GM18505 (cell line): ENCODE measurements around the gene CIROP.

ENCODE experiments used
- ATAC-seq: cut with Tn5 transposase; IDR thresholded peaks from one replicate; pipeline ENCODE4 v1.9.1; 2021; ENCODE audit not compliant: unreplicated experiment
- POLR2A ChIP-seq: IDR thresholded peaks from 4 replicates; pipeline ENCODE4 v1.6.1; 2011; ENCODE audit warnings: borderline replicate concordance; ENCODE audit not compliant: insufficient read depth, insufficient read length; ENCODE audit errors: extremely low read depth

Gene CIROP

GRCh38 chr14:23085458-23085857 lies 19.3 kb downstream of the CIROP start:
- no peak for ATAC-seq
- no peak for TF ChIP-seq POLR2A

GRCh38 chr14:23080474-23080873 lies 24.3 kb downstream of the CIROP start:
- no peak for ATAC-seq
- no peak for TF ChIP-seq POLR2A

- ATAC-seq = no peak
- TF ChIP-seq POLR2A = no peak
These were observed 25.1 kb downstream of the CIROP start for GRCh38 chr14:23079716-23080115.

GRCh38 chr14:23078692-23079116 lies 26.1 kb downstream of the CIROP start:
- no peak for TF ChIP-seq POLR2A
- no peak for ATAC-seq

DNA sequence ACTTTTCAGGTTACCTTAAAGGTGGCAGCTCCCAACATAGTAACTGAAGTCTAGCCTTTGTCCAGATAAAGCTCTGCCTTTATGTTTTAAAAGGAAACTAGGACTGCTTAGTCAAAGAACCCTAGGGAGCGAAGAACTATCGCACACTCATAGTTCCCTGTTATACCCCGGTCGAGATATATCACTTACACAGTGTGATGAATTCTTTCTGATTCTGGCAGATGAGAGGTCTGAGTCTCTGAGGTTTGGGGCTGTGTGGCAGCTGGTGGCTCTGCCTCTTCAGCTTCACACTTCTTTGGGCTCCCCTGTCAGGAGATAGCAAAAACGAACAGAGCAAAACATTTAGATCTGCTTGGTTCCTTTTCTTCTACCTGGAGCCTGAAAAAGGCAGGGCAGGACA lies 26.8 kb downstream of the CIROP start:
- no peak for ATAC-seq
- no peak for TF ChIP-seq POLR2A

DNA sequence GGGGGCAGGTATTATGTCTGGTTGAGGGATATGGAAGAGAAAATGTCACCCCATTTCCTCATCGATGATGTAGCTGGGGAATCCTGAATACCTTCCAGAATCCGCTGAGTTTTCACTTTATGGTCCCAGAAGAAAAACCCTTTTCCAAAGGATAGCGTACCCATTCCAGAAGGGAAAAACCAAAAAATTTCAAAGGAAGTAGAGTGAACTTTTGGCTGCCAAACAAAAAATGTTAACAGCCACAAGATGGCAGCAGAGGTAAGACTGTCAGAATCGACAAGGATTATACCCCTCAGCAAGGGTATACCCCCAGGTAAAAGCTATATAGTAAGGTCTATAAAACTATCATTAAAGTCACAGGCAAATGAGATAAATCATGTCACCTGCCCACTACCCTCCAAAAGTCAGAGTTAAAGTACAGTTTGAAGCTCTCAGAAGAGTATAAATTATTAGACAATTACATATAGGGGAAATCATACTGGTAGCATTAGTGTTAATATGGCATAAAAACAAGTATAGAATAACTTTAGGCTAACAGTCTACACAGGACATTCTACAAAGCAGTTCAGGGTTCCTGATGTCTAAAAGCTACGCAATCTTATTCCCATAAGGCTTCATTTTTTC lies 27.9 kb downstream of the CIROP start:
- no peak for ATAC-seq
- no peak for TF ChIP-seq POLR2A

GRCh38 chr14:23074906-23075305 lies 29.9 kb downstream of the CIROP start:
- no peak for TF ChIP-seq POLR2A
- ATAC-seq = no peak

- no peak for ATAC-seq
These were observed 32.8 kb downstream of the CIROP start for GRCh38 chr14:23071921-23072539.

DNA sequence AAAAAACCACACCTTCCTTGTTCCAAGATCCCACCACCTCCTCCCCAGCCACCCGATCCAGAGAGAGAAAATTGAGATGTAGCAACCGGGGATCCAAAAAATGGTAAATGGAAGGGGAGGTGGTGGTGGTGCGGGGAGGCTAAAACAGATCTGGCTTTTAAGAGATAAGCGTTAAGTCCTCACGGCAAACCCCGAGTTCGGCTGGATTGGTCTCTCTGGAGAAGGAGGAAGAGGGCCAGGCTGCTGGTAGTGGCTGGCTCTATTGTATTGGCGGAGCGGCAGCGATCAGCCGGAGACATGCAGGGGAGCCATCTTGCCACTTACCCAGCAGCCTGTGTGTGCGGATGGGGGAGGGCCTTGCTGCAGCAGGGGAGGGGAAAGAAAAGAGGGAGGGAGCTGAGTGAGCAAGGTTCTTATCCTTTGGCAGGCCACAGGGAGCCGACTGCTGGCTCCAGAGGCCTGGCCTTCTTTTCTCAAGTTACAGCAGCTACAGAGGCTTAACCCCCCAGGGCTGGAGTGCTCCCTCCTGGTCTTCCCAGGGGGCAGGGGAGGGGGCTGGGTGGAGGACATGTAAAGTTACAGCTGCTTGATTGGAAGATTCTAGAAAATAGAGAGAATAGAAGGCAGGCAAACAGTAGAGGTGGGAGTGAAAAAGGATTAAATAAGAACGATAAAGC lies 33.4 kb downstream of the CIROP start:
- no peak for ATAC-seq

More at GRCh38 chr14:23071921-23072539, 32.8 kb downstream of the CIROP start:
- TF ChIP-seq POLR2A = no peak

GRCh38 chr14:23070262-23071129 lies 34.3 kb downstream of the CIROP start:
- no peak for TF ChIP-seq POLR2A
- ATAC-seq = no peak

More for the DNA sequence above, 33.4 kb downstream of the CIROP start:
- TF ChIP-seq POLR2A = peak; percentile 83

DNA sequence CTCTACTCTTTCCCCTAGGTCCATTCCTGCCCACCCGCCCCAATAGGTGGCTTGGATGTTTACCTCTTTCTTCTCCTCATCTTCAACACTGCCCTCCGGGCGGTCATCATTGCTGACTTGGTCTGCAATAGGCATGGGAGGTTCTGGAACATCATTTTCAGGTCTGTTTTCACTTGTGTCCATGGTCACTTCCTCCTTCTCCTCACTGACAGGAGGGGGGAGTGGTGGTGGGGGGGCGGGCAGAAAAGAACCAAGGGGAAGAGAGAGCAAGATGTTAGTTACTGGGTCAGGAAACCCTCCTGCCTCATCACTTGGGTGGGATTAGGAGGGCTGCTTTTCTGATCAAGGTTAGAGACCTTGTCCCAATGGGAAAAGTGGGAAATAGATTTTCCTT lies 35.4 kb downstream of the CIROP start:
- ATAC-seq = no peak
- TF ChIP-seq POLR2A = no peak

GRCh38 chr14:23068789-23069412 lies 35.9 kb downstream of the CIROP start:
- peak; percentile 72 for ATAC-seq
- peak; percentile 11 for TF ChIP-seq POLR2A

DNA sequence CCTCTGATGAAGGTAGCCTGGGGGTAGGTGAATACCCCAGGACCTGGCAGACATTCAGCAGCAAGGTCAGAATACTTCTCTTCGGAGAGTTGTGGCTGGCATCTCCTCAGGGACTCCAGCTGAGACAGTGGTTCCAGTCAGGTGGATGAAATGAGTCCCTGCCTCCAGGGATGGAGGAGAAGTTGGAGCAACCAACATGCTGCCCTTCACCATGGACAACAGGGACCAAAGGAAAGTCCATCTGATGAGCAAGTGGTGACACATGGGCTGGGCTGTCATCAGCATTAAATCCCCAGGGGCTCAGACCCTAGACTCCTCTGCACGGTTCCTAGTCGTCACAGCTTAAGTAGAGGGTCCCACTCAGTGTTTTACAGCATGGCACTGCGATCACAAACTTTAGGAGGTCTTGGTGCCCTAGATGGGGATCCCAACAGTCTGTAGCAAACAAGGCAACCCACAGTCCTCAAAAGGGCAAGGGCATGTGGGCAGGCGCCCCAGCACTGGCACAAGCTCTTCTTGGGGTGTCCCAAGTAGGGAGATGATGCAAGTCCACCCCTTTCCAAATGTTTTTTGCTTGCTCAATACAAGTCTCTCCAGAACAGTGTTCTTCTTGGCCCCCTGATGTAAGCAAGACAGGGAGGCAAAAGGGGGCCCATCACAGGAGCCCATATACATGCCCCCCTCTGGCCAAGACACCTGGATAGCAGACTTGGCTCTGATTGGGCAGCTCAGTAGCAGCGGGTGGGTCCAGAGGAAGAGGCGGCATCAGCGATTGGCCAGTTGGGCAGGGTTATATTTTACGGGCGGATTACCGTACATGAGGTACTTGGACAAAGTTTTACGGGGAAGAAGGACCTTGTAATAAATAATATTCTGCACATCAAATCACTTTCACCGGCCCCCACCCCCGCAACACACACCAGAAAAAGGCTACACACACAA lies 36.7 kb downstream of the CIROP start:
- TF ChIP-seq POLR2A = no peak
- ATAC-seq = no peak
